Left renal cortex interstitium (tissue), 4 donors: ENCODE results near the gene KRTAP3-1. TPM values are rescaled to one million over a fixed set of nuclear protein-coding genes. Genes with fewer than 3 reads are reported as not detected.
"Not testable (repeated sequence)": the region's sequence is repeated elsewhere in the genome, so short reads cannot be mapped to it uniquely, and the experiment has no call there.

Experiments used
- DNase-seq, 4 donors: peaks; one replicate each; pipeline ENCODE4 v3.0.0-alpha.2; 2013; ENCODE audit warnings: low read depth in 4 of 4, low spot score in 2 of 4, missing footprints in 1 of 4
- polyA plus RNA-seq, 4 donors: library from polyadenylated mRNA; unstranded; fragments of 120-200 nt; gene quantifications; one replicate each; pipeline ENCODE4 v1.2.1, GENCODE V29; 2013; ENCODE audit not compliant: insufficient read length in 4 of 4

KRTAP3-1 gene
- polyA plus RNA-seq, 4 donors = not detected

- DNase-seq = no peak
These were observed 7.8 kb upstream of the KRTAP3-1 start for GRCh38 chr17:41016578-41017215.

GRCh38 chr17:41015454-41015853 lies 6.5 kb upstream of the KRTAP3-1 start:
- no peak for DNase-seq

GRCh38 chr17:41013606-41014005 lies 4.7 kb upstream of the KRTAP3-1 start:
- no peak for DNase-seq

- no peak for DNase-seq
These were observed 4.3 kb upstream of the KRTAP3-1 start for GRCh38 chr17:41013181-41013580.

- DNase-seq = no peak
These were observed 3.6 kb upstream of the KRTAP3-1 start for GRCh38 chr17:41012326-41013120.

GRCh38 chr17:41010441-41010840 lies 1.5 kb upstream of the KRTAP3-1 start:
- DNase-seq = no peak

- no peak for DNase-seq
These were observed 1.0 kb upstream of the KRTAP3-1 start for GRCh38 chr17:41009936-41010335.

GRCh38 chr17:41009301-41009760 lies 403 bp upstream of the KRTAP3-1 start:
- DNase-seq = no peak

- no peak for DNase-seq
These were observed 4.5 kb downstream of the KRTAP3-1 start for GRCh38 chr17:41004397-41004796.

- no peak for DNase-seq
These were observed 5.0 kb downstream of the KRTAP3-1 start for GRCh38 chr17:41003926-41004325.

- no peak for DNase-seq
These were observed 6.1 kb downstream of the KRTAP3-1 start for GRCh38 chr17:41002814-41003213.

- no peak for DNase-seq
These were observed 7.1 kb downstream of the KRTAP3-1 start for GRCh38 chr17:41001795-41002194.

GRCh38 chr17:40999563-40999962 lies 9.4 kb downstream of the KRTAP3-1 start, which contains the start of gene KRTAP3-2:
KRTAP3-2 (minus strand) TSS chr17:40999906; CDS start chr17:40999853, 53 bp downstream.
- DNase-seq = not testable (repeated sequence)

GRCh38 chr17:40997361-40997760 lies 11.6 kb downstream of the KRTAP3-1 start:
- no peak for DNase-seq

- no peak for DNase-seq
These were observed 12.1 kb downstream of the KRTAP3-1 start for GRCh38 chr17:40996829-40997228.

- no peak for DNase-seq
These were observed 13.8 kb downstream of the KRTAP3-1 start for GRCh38 chr17:40995116-40995515.

GRCh38 chr17:40993839-40994238 lies 15.1 kb downstream of the KRTAP3-1 start, which contains the start of gene KRTAP3-3:
KRTAP3-3 (minus strand) TSS chr17:40994164; CDS start chr17:40994097, 67 bp downstream.
- DNase-seq = no peak

- no peak for DNase-seq
These were observed 15.8 kb downstream of the KRTAP3-1 start for GRCh38 chr17:40993084-40993483.

GRCh38 chr17:40992666-40993065 lies 16.3 kb downstream of the KRTAP3-1 start:
- no peak for DNase-seq

GRCh38 chr17:40986920-40987319 lies 22.0 kb downstream of the KRTAP3-1 start:
- DNase-seq = no peak

GRCh38 chr17:40984226-40984625 lies 24.7 kb downstream of the KRTAP3-1 start, which contains the start of gene KRT40:
KRT40 (minus strand) TSS chr17:40984326; CDS start chr17:40984273, 53 bp downstream.
- no peak for DNase-seq

- no peak for DNase-seq
These were observed 27.8 kb downstream of the KRTAP3-1 start for GRCh38 chr17:40981115-40981514.
